Lung (tissue), 12 donors: ENCODE measurements around the gene ZNHIT2. TPM values are rescaled to one million over a fixed set of nuclear protein-coding genes. Genes with fewer than 3 reads are reported as not detected.

ENCODE experiments used
- ATAC-seq: fragments of 200-7000 bp; cut with Tn5 transposase; one replicate; pipeline ENCODE4 v1.9.1; 2020; ENCODE audit warnings: moderate number of reproducible peaks; ENCODE audit not compliant: insufficient read depth, low FRiP score
- DNase-seq, 3 donors: peaks; one replicate each; pipeline ENCODE4 v3.0.0-alpha.2; 2013 to 2017
- H3K27ac ChIP-seq, 2 donors: one replicate each; pipeline ENCODE4 v1.5.1; 2013; ENCODE audit warnings: mild to moderate bottlenecking in 2 of 2, moderate library complexity in 2 of 2, control low read depth in 1 of 2, inconsistent platforms in 1 of 2, low read depth in 1 of 2, low read length in 1 of 2
- H3K27me3 ChIP-seq, 3 donors: one replicate each; pipeline ENCODE4 v1.5.1; 2013; ENCODE audit warnings: low read length in 2 of 3; ENCODE audit not compliant: control insufficient read depth in 3 of 3, insufficient read depth in 3 of 3
- H3K36me3 ChIP-seq, 4 donors: one replicate each; pipeline ENCODE4 v1.5.1; 2013; ENCODE audit warnings: low read length in 4 of 4, mild to moderate bottlenecking in 1 of 4, moderate library complexity in 1 of 4; ENCODE audit not compliant: control insufficient read depth in 4 of 4, insufficient read depth in 4 of 4
- H3K4me1 ChIP-seq, 5 donors: one replicate each; pipeline ENCODE4 v1.5.1; 2013; ENCODE audit warnings: low read length in 5 of 5, mild to moderate bottlenecking in 2 of 5, moderate library complexity in 1 of 5; ENCODE audit not compliant: control insufficient read depth in 5 of 5, insufficient read depth in 5 of 5
- H3K4me3 ChIP-seq: one replicate; pipeline ENCODE4 v1.5.1; 2013; ENCODE audit warnings: mild to moderate bottlenecking, control low read depth, moderate library complexity
- H3K9ac ChIP-seq, 2 donors: one replicate each; pipeline ENCODE4 v1.5.1; 2013; ENCODE audit warnings: low read length in 2 of 2, control low read depth in 1 of 2; ENCODE audit not compliant: insufficient read depth in 1 of 2
- H3K9me3 ChIP-seq, 4 donors: one replicate each; pipeline ENCODE4 v1.5.1; 2013; ENCODE audit warnings: low read length in 3 of 4, mild to moderate bottlenecking in 1 of 4, moderate library complexity in 1 of 4; ENCODE audit not compliant: control insufficient read depth in 4 of 4, insufficient read depth in 3 of 4
- CTCF ChIP-seq: IDR thresholded peaks from 2 replicates; pipeline ENCODE4 v1.5.1; 2012; ENCODE audit warnings: mild to moderate bottlenecking; ENCODE audit errors: control extremely low read depth, extremely low read depth
- WGBS, 2 donors: extraction: QIAGEN DNeasy Blood & Tissue Kit; methylation state at CpG; one replicate each; pipeline ENCODE4 v1.1.7; 2013; 5-methylcytosine and 5-hydroxymethylcytosine counted together
- polyA plus RNA-seq, 2 donors: library from polyadenylated mRNA; stranded (reverse); fragments of 200-250 nt; gene quantifications; one replicate each; pipeline ENCODE4 v1.2.1, GENCODE V29; 2013
- total RNA-seq, 2 donors: library from RNA; depleted of rRNA in 1 of 2; stranded (reverse); fragments of >200 nt in 1 of 2; gene quantifications; one replicate each; pipeline ENCODE4 v1.2.1, GENCODE V29; 2014 to 2021
- donor health status: control.
- donor health status: control.
- donor health status: Bipolar disorder and iron deficiency.
- donor health status: healthy.
- donor health status: DM: yes; HTN: yes; CAD: no.

Gene ZNHIT2
- total and polyA plus RNA-seq, 4 donors: 6.3 to 23.7 (median 19.5) TPM

GRCh38 chr11:65077451-65077850, 40.0 kb downstream of the ZNHIT2 start:
- Histone ChIP-seq H3K4me1 (no peaks in the 10 kb centered on the region), H3K9me3 (no peaks in the 10 kb centered on the region), H3K27me3 (no peaks in the 10 kb centered on the region), H3K36me3 (peaks cover 0 to 13% (median 1%) of the 10 kb centered on the region in 4 donors), H3K27ac (no peak overlapping the region), H3K4me3 (no peak overlapping the region), H3K9ac (no peak overlapping the region)
- ATAC-seq: no peak
- no peak for TF ChIP-seq CTCF
- no peak for DNase-seq
- WGBS, 2 donors: 84 to 87% methylated on average over 4 of the region's 4 CpGs

GRCh38 chr11:65072631-65072966, 44.9 kb downstream of the ZNHIT2 start:
- WGBS, 2 donors: 61 to 92% methylated on average over 1 of the region's 1 CpG
- Histone ChIP-seq H3K36me3 (peaks cover 0 to 2% (median 0%) of the 10 kb centered on the region in 4 donors), H3K9ac (no peak overlapping the region), H3K27ac (no peak overlapping the region), H3K27me3 (no peaks in the 10 kb centered on the region), H3K4me3 (no peak overlapping the region), H3K4me1 (no peaks in the 10 kb centered on the region), H3K9me3 (no peaks in the 10 kb centered on the region)
- ATAC-seq: no peak
- no peak for TF ChIP-seq CTCF
- DNase-seq: no peak

- 69 to 70% methylated on average over 4 of the region's 4 CpGs for WGBS, 2 donors
- no peaks in the 10 kb centered on the region for H3K9me3 ChIP-seq
- H3K36me3 ChIP-seq: no peaks in the 10 kb centered on the region
- no peak overlapping the region for H3K4me3 ChIP-seq
- no peaks in the 10 kb centered on the region for H3K4me1 ChIP-seq
- H3K27me3 ChIP-seq: no peaks in the 10 kb centered on the region
- ATAC-seq (no peak), DNase-seq (no peak)
- no peak for TF ChIP-seq CTCF
- no peak overlapping the region for H3K9ac ChIP-seq
- no peak overlapping the region for H3K27ac ChIP-seq
These were observed 45.4 kb downstream of the ZNHIT2 start for GRCh38 chr11:65071907-65072630.

GRCh38 chr11:65069217-65069616, 48.3 kb downstream of the ZNHIT2 start:
- WGBS, 2 donors: 29 to 49% methylated on average over 9 of the region's 9 CpGs
- no peak for ATAC-seq
- no peak overlapping the region for H3K9ac ChIP-seq
- H3K9me3 ChIP-seq: no peaks in the 10 kb centered on the region
- TF ChIP-seq CTCF: no peak
- no peaks in the 10 kb centered on the region for H3K36me3 ChIP-seq
- DNase-seq: no peak
- H3K27me3 ChIP-seq: no peaks in the 10 kb centered on the region
- H3K27ac ChIP-seq: no peak overlapping the region
- no peak overlapping the region for H3K4me3 ChIP-seq
- no peaks in the 10 kb centered on the region for H3K4me1 ChIP-seq
